Tibial nerve (tissue), 4 donors: ENCODE measurements around the gene CRYBB1. TPM values are rescaled to one million over a fixed set of nuclear protein-coding genes. Genes with fewer than 3 reads are reported as not detected.

ENCODE experiments used
- DNase-seq, 2 donors: peaks; one replicate each; pipeline ENCODE4 v3.0.0-alpha.2; 2019; ENCODE audit warnings: low spot score in 2 of 2
- H3K27ac ChIP-seq, 4 donors: fragments of 200-600 bp; sonication (generic) in 3 of 4; one replicate each; pipeline ENCODE4 v1.5.1; 2017 to 2019; ENCODE audit warnings: mild to moderate bottlenecking in 1 of 4
- H3K27me3 ChIP-seq, 2 donors: fragments of 200-600 bp; sonication (generic) in 1 of 2; one replicate each; pipeline versions ENCODE4 v1.5.1 to v1.6.0; 2017 to 2019
- H3K36me3 ChIP-seq, 3 donors: fragments of 200-600 bp; sonication (generic); one replicate each; pipeline ENCODE4 v1.5.1; 2018 to 2019
- H3K4me1 ChIP-seq, 4 donors: fragments of 200-600 bp; sonication (generic) in 3 of 4; one replicate each; pipeline ENCODE4 v1.5.1; 2017 to 2019
- H3K4me3 ChIP-seq, 4 donors: fragments of 200-600 bp; sonication (generic) in 3 of 4; one replicate each; pipeline ENCODE4 v1.5.1; 2017 to 2019; ENCODE audit warnings: mild to moderate bottlenecking in 1 of 4, moderate library complexity in 1 of 4
- H3K9me3 ChIP-seq, 4 donors: fragments of 200-600 bp; sonication (generic) in 3 of 4; one replicate each; pipeline ENCODE4 v1.5.1; 2017 to 2019
- CTCF ChIP-seq, 5 experiments: fragments of 200-600 bp in 3 of 5; fragments of 450-650 bp in 2 of 5; sonication (generic) in 3 of 5; IDR thresholded peaks; one replicate each; pipeline ENCODE4 v1.5.1; 2016 to 2019; ENCODE audit warnings: antibody characterized with exemption in 5 of 5, mild to moderate bottlenecking in 3 of 5, moderate library complexity in 2 of 5
- EP300 ChIP-seq, 2 donors: sonication (generic); formaldehyde crosslinking; IDR thresholded peaks; one replicate each; pipeline ENCODE4 v1.6.1; 2017; ENCODE audit warnings: antibody characterized with exemption in 2 of 2, mild to moderate bottlenecking in 1 of 2
- POLR2A ChIP-seq, 2 donors: fragments of 450-650 bp; IDR thresholded peaks; one replicate each; pipeline ENCODE4 v1.6.1; 2017; ENCODE audit warnings: antibody characterized with exemption in 2 of 2, mild to moderate bottlenecking in 2 of 2, moderate library complexity in 2 of 2
- WGBS, 2 donors: methylation state at CpG; one replicate each; pipeline ENCODE4 v1.1.5; 2018; 5-methylcytosine and 5-hydroxymethylcytosine counted together
- total RNA-seq, 4 donors: library from RNA; depleted of rRNA; stranded (reverse); fragments of >200 nt; gene quantifications; one replicate each; pipeline ENCODE4 v1.1.0, GENCODE V29; 2016

The CRYBB1 gene
- total RNA-seq, 4 donors from 2014 or later: 0.84 to 4.8 (median 1.8) TPM

GRCh38 chr22:26636296-26636695 lies 18.5 kb upstream of the CRYBB1 start:
- peaks cover 0 to 13% of the 10 kb centered on the region in 2 donors for H3K27me3 ChIP-seq
- 38 to 50% methylated on average over 1 of the region's 1 CpG for WGBS, 2 donors
- no peaks in the 10 kb centered on the region for H3K36me3 ChIP-seq
- no peaks in the 10 kb centered on the region for H3K9me3 ChIP-seq
- no peak overlapping the region for H3K4me3 ChIP-seq
- no peak overlapping the region for H3K27ac ChIP-seq
- no peaks in the 10 kb centered on the region for H3K4me1 ChIP-seq
- no peak for TF ChIP-seq CTCF (IDR thresholded peaks at IDR 0.05)
- TF ChIP-seq EP300 (IDR thresholded peaks at IDR 0.05): no peak
- TF ChIP-seq POLR2A (IDR thresholded peaks at IDR 0.05): no peak
- no peak for DNase-seq

- Histone ChIP-seq H3K36me3 (no peaks in the 10 kb centered on the region), H3K4me3 (no peak overlapping the region), H3K27me3 (peaks cover 0 to 4% of the 10 kb centered on the region in 2 donors), H3K4me1 (no peaks in the 10 kb centered on the region), H3K27ac (no peak overlapping the region), H3K9me3 (peaks cover 0 to 9% (median 0%) of the 10 kb centered on the region in 4 donors)
- DNase-seq: no peak
- WGBS, 2 donors: 80 to 86% methylated on average over 2 of the region's 2 CpGs
- TF ChIP-seq POLR2A (IDR thresholded peaks at IDR 0.05) (no peak), EP300 (IDR thresholded peaks at IDR 0.05) (no peak), CTCF (IDR thresholded peaks at IDR 0.05) (no peak)
Measured at GRCh38 chr22:26635117-26635516, 17.3 kb upstream of the CRYBB1 start.

- WGBS, 2 donors: 90% methylated on average over 3 of the region's 3 CpGs
- no peak overlapping the region for H3K27ac ChIP-seq
- H3K4me1 ChIP-seq: no peaks in the 10 kb centered on the region
- H3K9me3 ChIP-seq: peaks cover 0 to 9% (median 0%) of the 10 kb centered on the region in 4 donors
- no peak for TF ChIP-seq EP300 (IDR thresholded peaks at IDR 0.05)
- TF ChIP-seq POLR2A (IDR thresholded peaks at IDR 0.05): no peak
- no peak for TF ChIP-seq CTCF (IDR thresholded peaks at IDR 0.05)
- peaks cover 0 to 4% of the 10 kb centered on the region in 2 donors for H3K27me3 ChIP-seq
- H3K36me3 ChIP-seq: no peaks in the 10 kb centered on the region
- DNase-seq: no peak
- no peak overlapping the region for H3K4me3 ChIP-seq
Measured at GRCh38 chr22:26634189-26634588, 16.4 kb upstream of the CRYBB1 start.

- peak in 1 of 2 donors; percentile 59 for TF ChIP-seq EP300 (IDR thresholded peaks at IDR 0.05)
- TF ChIP-seq POLR2A (IDR thresholded peaks at IDR 0.05): no peak
- no peak overlapping the region for H3K4me3 ChIP-seq
- H3K27me3 ChIP-seq: peaks cover 0 to 4% of the 10 kb centered on the region in 2 donors
- no peak for DNase-seq
- H3K27ac ChIP-seq: no peak overlapping the region
- no peaks in the 10 kb centered on the region for H3K4me1 ChIP-seq
- 59 to 63% methylated on average over 8 of the region's 8 CpGs for WGBS, 2 donors
- H3K36me3 ChIP-seq: no peaks in the 10 kb centered on the region
- H3K9me3 ChIP-seq: peaks cover 0 to 9% (median 0%) of the 10 kb centered on the region in 4 donors
Measured at GRCh38 chr22:26632422-26633155, 14.8 kb upstream of the CRYBB1 start.

- H3K27ac ChIP-seq: no peak overlapping the region
- H3K4me1 ChIP-seq: no peaks in the 10 kb centered on the region
- no peaks in the 10 kb centered on the region for H3K36me3 ChIP-seq
- H3K4me3 ChIP-seq: no peak overlapping the region
- H3K27me3 ChIP-seq: no peaks in the 10 kb centered on the region
- DNase-seq: no peak
- WGBS, 2 donors: 92 to 95% methylated on average over 4 of the region's 4 CpGs
- TF ChIP-seq EP300 (IDR thresholded peaks at IDR 0.05) (no peak), CTCF (IDR thresholded peaks at IDR 0.05) (no peak), POLR2A (IDR thresholded peaks at IDR 0.05) (no peak)
- peaks cover 0 to 9% (median 0%) of the 10 kb centered on the region in 4 donors for H3K9me3 ChIP-seq
Measured at GRCh38 chr22:26631282-26631681, 13.5 kb upstream of the CRYBB1 start.
